PC-3 (cell line): ENCODE measurements around the gene HNRNPA2B1. TPM values are rescaled to one million over a fixed set of nuclear protein-coding genes. Genes with fewer than 3 reads are reported as not detected.
A peak's percentile ranks its signal among the peaks of the same experiment; 100 is the strongest.

Experiments used
- ATAC-seq: fragments of 200-7000 bp; cut with Tn5 transposase; 2 replicates; pipeline ENCODE4 v1.9.1; 2020; ENCODE audit warnings: mild to moderate bottlenecking, moderate library complexity
- BruUV-seq: library from RNA; stranded (reverse); fragments of 400-500 nt; replicated peaks from 2 replicates; lab custom pipeline; 2021; lab: Mats Ljungman, UMichigan
- CTCF ChIA-PET: fragments of 300-600 bp; sonication (Branson Sonifier 250); formaldehyde crosslinking; loops from one replicate; lab custom pipeline; 2022; ENCODE audit warnings: antibody characterized with exemption; lab: Charles Lee
- POLR2A ChIA-PET: fragments of 300-600 bp; sonication (Branson Sonifier 250); formaldehyde crosslinking; loops from one replicate; lab custom pipeline; 2022; ENCODE audit warnings: antibody characterized with exemption; ENCODE audit not compliant: unreplicated experiment; lab: Charles Lee
- DNase-seq: peaks from one replicate; pipeline ENCODE4 v3.0.0-alpha.2; 2015
- H2AFZ ChIP-seq: fragments of 300-600 bp; sonication (generic); 2 replicates; pipeline ENCODE4 v1.6.0; 2016; ENCODE audit warnings: antibody characterized with exemption, low read length
- H3F3A ChIP-seq: fragments of 300-600 bp; sonication (generic); one replicate; pipeline ENCODE4 v1.6.0; 2017; ENCODE audit warnings: antibody characterized with exemption, low read length, control low read depth, mild to moderate bottlenecking; ENCODE audit not compliant: unreplicated experiment
- H3K27ac ChIP-seq: fragments of 300-600 bp; sonication (generic); 2 replicates; pipeline ENCODE4 v1.5.1; 2016; ENCODE audit warnings: mild to moderate bottlenecking, low read length
- H3K27me3 ChIP-seq: fragments of 300-600 bp; sonication (generic); 2 replicates; pipeline ENCODE4 v1.6.1; 2016; ENCODE audit warnings: low read length, mixed read lengths
- H3K36me3 ChIP-seq: fragments of 300-600 bp; sonication (generic); 2 replicates; pipeline ENCODE4 v1.6.1; 2016; ENCODE audit warnings: low read depth, mixed run types, low read length, mixed read lengths
- H3K4me1 ChIP-seq: fragments of 300-600 bp; sonication (generic); 2 replicates; pipeline ENCODE4 v1.5.1; 2016; ENCODE audit warnings: low read length; ENCODE audit not compliant: insufficient read depth
- H3K4me2 ChIP-seq: fragments of 300-600 bp; sonication (generic); 2 replicates; pipeline ENCODE4 v1.6.0; 2016; ENCODE audit warnings: low read length
- H3K4me3 ChIP-seq: fragments of 300-600 bp; sonication (generic); 2 replicates; pipeline ENCODE4 v1.5.1; 2016; ENCODE audit warnings: mild to moderate bottlenecking, low read length, mixed read lengths
- H3K79me2 ChIP-seq: fragments of 300-600 bp; sonication (generic); 2 replicates; pipeline ENCODE4 v1.6.1; 2017; ENCODE audit warnings: low read length, mixed read lengths
- H3K9ac ChIP-seq: fragments of 300-600 bp; sonication (generic); 2 replicates; pipeline ENCODE4 v1.6.0; 2016; ENCODE audit warnings: mild to moderate bottlenecking, low read length
- H3K9me2 ChIP-seq: fragments of 300-600 bp; sonication (generic); replicated peaks from 2 replicates; pipeline ENCODE4 v1.6.1; 2016; ENCODE audit warnings: mixed run types, low read length, mixed read lengths
- H3K9me3 ChIP-seq: fragments of 300-600 bp; sonication (generic); 2 replicates; pipeline ENCODE4 v1.6.1; 2016; ENCODE audit warnings: low read length, mixed read lengths
- H4K20me1 ChIP-seq: fragments of 300-600 bp; sonication (generic); 2 replicates; pipeline ENCODE4 v1.6.1; 2016; ENCODE audit warnings: low read length, mixed read lengths
- EZH2 ChIP-seq: fragments of 300-600 bp; sonication (generic); IDR thresholded peaks from one replicate; pipeline ENCODE4 v1.6.1; 2017; ENCODE audit warnings: antibody characterized with exemption, mild to moderate bottlenecking, low read length; ENCODE audit not compliant: unreplicated experiment
- EZH2phosphoT487 ChIP-seq: fragments of 300-600 bp; sonication (generic); IDR thresholded peaks from 2 replicates; pipeline ENCODE4 v1.6.1; 2018; ENCODE audit warnings: mild to moderate bottlenecking, antibody characterized with exemption, low read length, borderline replicate concordance
- intact Hi-C: fragments of 100-400 bp; cut with micrococcal nuclease; formaldehyde crosslinking; loops from 2 replicates; pipeline ENCODE4 v1.9.0; 2023
- total RNA-seq: library from RNA; depleted of rRNA; stranded (reverse); fragments of >200 nt; gene quantifications from 2 replicates; pipeline ENCODE4 v1.2.3, GENCODE V29; 2014
- TF ChIP-seq, protein P1 (sequence below): fragments of 300-600 bp; sonication (generic); conservative IDR thresholded peaks from 2 replicates; pipeline ENCODE4 v1.5.1; 2017; ENCODE audit warnings: antibody characterized with exemption, low read depth, mild to moderate bottlenecking, low read length

Gene HNRNPA2B1
- total RNA-seq, 1 experiment from 2014 or later, result 304 TPM

DNA sequence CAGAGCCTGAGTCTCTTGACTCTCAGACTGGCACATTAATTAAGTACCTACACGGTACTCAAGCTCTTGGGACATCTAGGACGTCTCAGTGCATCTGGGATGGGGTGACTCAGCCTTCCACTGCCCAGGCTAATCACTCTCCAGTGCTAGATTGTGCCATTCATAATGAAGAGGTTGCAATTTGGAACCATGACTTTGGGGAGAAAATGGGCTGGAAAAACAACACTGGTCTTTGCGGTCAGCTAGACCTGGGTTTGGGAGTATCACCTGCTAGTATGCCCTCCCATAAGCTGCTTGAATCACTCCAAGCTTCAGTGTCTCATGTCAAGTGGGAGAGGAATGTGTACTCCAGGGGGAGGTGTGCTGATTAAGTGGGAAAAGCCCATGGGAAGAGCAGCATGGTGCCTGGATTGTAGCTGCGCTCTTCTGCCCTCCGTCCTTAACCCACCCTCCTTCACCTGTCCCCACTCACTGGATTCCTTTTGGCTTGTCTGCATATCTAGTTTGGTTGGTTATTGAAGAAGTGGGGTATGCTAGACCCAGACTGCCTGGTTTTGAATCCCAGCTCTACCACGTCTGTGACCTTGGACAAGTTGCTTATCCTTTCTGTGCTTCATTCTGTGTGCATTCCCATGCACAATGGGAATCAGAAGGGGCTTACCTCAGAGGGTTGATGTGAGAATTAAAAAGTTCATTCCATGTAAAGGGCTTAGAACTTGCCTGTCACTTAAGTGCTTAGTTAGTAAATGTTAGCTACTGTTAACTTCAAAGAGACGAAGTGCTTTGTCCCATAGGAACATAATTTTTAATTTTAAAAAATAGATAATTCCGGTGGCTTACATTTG lies 44.8 kb downstream of the HNRNPA2B1 start:
- Histone ChIP-seq H3K79me2 (peaks cover 81% of the 10 kb centered on the region), H3K9me2 (no peaks in the 10 kb centered on the region), H3F3A (peaks cover 5% of the 10 kb centered on the region), H3K4me3 (peak overlapping the region; percentile 62), H3K27ac (peak overlapping the region; percentile 96), H3K36me3 (no peaks in the 10 kb centered on the region), H3K4me2 (peak overlapping the region; percentile 96), H3K9ac (peak overlapping the region; percentile 80), H3K4me1 (peaks cover 72% of the 10 kb centered on the region), H2AFZ (no peak overlapping the region), H3K9me3 (no peaks in the 10 kb centered on the region), H3K27me3 (no peaks in the 10 kb centered on the region), H4K20me1 (no peaks in the 10 kb centered on the region)
- peak; percentile 4 for ATAC-seq
- BruUV-seq, result TSS peak; percentile 46
- ChIA-PET CTCF (interaction anchor here (1.5 kb wide), 1 partner anchor 65 kb away, joined by 5 read pairs; no protein-coding TSS in a partner anchor), POLR2A (interaction anchor here (0.6 to 1.0 kb wide), 6 partner anchors 10 to 1021 kb away, joined by 3 to 26 read pairs (median 4); partner anchors contain the start of gene CBX3)
- DNase-seq, result peak; percentile 61
- intact Hi-C loops, result loop anchor here (1.0 to 5.0 kb wide), 5 partner anchors 25 to 1012 kb away; partner anchors contain the start of gene HOXA9
- TF ChIP-seq EZH2phosphoT487, result no peak
- TF ChIP-seq, protein P1, sequence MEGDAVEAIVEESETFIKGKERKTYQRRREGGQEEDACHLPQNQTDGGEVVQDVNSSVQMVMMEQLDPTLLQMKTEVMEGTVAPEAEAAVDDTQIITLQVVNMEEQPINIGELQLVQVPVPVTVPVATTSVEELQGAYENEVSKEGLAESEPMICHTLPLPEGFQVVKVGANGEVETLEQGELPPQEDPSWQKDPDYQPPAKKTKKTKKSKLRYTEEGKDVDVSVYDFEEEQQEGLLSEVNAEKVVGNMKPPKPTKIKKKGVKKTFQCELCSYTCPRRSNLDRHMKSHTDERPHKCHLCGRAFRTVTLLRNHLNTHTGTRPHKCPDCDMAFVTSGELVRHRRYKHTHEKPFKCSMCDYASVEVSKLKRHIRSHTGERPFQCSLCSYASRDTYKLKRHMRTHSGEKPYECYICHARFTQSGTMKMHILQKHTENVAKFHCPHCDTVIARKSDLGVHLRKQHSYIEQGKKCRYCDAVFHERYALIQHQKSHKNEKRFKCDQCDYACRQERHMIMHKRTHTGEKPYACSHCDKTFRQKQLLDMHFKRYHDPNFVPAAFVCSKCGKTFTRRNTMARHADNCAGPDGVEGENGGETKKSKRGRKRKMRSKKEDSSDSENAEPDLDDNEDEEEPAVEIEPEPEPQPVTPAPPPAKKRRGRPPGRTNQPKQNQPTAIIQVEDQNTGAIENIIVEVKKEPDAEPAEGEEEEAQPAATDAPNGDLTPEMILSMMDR, result no peak; the same call in 1 of the 2 replicates
- TF ChIP-seq EZH2, result no peak

DNA sequence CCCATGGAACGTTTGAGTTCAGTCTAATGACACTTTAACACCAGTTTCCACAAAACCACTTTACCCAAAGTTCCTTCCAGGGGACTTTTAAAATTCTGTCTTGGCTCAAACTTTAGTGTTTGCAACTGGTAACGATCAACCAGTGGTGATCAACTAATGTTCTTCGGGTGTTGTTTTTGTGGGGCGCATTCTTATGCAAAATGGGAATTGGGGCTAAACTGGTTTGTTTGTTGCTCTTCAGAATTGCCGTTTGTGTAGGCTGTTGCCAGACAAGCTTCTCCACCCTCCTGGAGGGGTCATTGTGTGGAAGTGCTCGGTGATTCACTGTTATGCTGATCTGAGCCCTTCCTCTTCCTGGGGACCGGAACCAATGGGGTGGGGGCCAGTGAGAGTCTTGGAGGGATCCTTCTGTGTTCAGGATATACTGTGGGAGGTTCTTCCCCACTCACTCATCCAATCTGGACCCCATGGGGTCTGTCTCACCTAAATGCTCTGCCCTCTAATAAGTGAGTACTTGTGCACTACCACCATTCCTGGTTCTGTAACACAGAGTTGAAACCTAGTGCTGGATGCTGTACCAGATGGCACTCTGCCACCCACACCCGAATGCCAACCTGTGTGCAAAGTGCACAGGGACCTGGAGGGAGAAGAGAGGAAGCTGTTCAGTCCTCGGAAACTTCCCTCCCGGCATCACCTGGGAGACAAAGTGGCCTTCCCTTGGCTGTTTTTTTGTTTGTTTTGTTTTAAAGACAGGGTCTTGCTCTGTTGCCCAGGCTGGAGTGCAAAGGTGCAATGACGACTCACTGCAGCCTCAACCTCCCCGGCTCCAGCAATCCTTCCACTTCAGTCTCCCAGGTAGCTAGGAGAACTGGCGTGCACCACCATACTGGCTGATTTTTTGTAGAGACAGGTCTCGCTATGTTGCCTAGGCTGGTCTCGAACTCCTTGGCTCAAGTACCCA lies 46.4 kb downstream of the HNRNPA2B1 start:
- Histone ChIP-seq H3F3A (peaks cover 5% of the 10 kb centered on the region), H3K27ac (peak overlapping the region; percentile 96), H3K27me3 (no peaks in the 10 kb centered on the region), H3K4me1 (peaks cover 56% of the 10 kb centered on the region), H3K9ac (peak overlapping the region; percentile 80), H3K36me3 (no peaks in the 10 kb centered on the region), H3K4me3 (peak overlapping the region; percentile 81), H3K79me2 (peaks cover 64% of the 10 kb centered on the region), H3K9me2 (no peaks in the 10 kb centered on the region), H3K9me3 (no peaks in the 10 kb centered on the region), H2AFZ (0 out of 2 replicates have a peak overlapping the region, but pooled peaks have one; percentile 30), H4K20me1 (no peaks in the 10 kb centered on the region), H3K4me2 (peak overlapping the region; percentile 96)
- POLR2A ChIA-PET, result interaction anchor here (0.6 to 1.0 kb wide), 2 partner anchors 47 to 61 kb away, joined by 3 read pairs; partner anchors contain the start of gene CBX3
- CTCF ChIA-PET, result no interaction called here
- peak; percentile 56 for ATAC-seq
- no TSS peak for BruUV-seq
- intact Hi-C loops, result no loop called here
- TF ChIP-seq EZH2, result no peak
- TF ChIP-seq, protein P1, result no peak
- TF ChIP-seq EZH2phosphoT487, result no peak
- DNase-seq, result peak; percentile 84
